Adipocyte (in vitro differentiated cells): ENCODE data around the gene MTCH1.
A peak's percentile ranks its signal among the peaks of the same experiment; 100 is the strongest.

ENCODE experiments used
- DNase-seq: peaks from one replicate; pipeline ENCODE4 v3.0.0-alpha.2; 2015; ENCODE audit warnings: low read depth
- H3K27me3 ChIP-seq: replicated peaks from 2 replicates; pipeline ENCODE4 v1.7.0; 2013; ENCODE audit warnings: mild to moderate bottlenecking, low read length, moderate library complexity; ENCODE audit not compliant: control insufficient read depth, insufficient read depth
- H3K36me3 ChIP-seq: 2 replicates; pipeline ENCODE4 v1.7.0; 2013; ENCODE audit warnings: low read length, mild to moderate bottlenecking, moderate library complexity; ENCODE audit not compliant: control insufficient read depth, insufficient read depth, severe bottlenecking
- H3K4me1 ChIP-seq: 2 replicates; pipeline ENCODE4 v1.7.0; 2013; ENCODE audit warnings: mild to moderate bottlenecking, low read length, moderate library complexity; ENCODE audit not compliant: control insufficient read depth, insufficient read depth
- H3K4me3 ChIP-seq: 2 replicates; pipeline ENCODE4 v1.7.0; 2013; ENCODE audit warnings: mild to moderate bottlenecking, low read length, moderate library complexity
- H3K9ac ChIP-seq: 2 replicates; pipeline ENCODE4 v1.7.0; 2013; ENCODE audit warnings: mild to moderate bottlenecking, low read length, moderate library complexity
- H3K9me3 ChIP-seq: 2 replicates; pipeline ENCODE4 v1.7.0; 2013; ENCODE audit warnings: mild to moderate bottlenecking, low read length, moderate library complexity; ENCODE audit not compliant: control insufficient read depth

MTCH1 gene

GRCh38 chr6:37014667-37015066 is 28.7 kb upstream of the MTCH1 start:
- Histone ChIP-seq H3K9ac (no peak overlapping the region), H3K4me1 (no peaks in the 10 kb centered on the region), H3K9me3 (peaks cover 5% of the 10 kb centered on the region), H3K36me3 (no peaks in the 10 kb centered on the region), H3K27me3 (no peaks in the 10 kb centered on the region), H3K4me3 (no peak overlapping the region)
- no peak for DNase-seq

- H3K36me3 ChIP-seq, result no peaks in the 10 kb centered on the region
- no peak overlapping the region for H3K4me3 ChIP-seq
- DNase-seq, result no peak
- peaks cover 5% of the 10 kb centered on the region for H3K9me3 ChIP-seq
- H3K9ac ChIP-seq, result no peak overlapping the region
- H3K27me3 ChIP-seq, result no peaks in the 10 kb centered on the region
- peaks cover 6% of the 10 kb centered on the region for H3K4me1 ChIP-seq
These were observed 27.8 kb upstream of the MTCH1 start for GRCh38 chr6:37013516-37014491.

- no peaks in the 10 kb centered on the region for H3K27me3 ChIP-seq
- no peaks in the 10 kb centered on the region for H3K36me3 ChIP-seq
- H3K4me1 ChIP-seq, result peaks cover 15% of the 10 kb centered on the region
- H3K9me3 ChIP-seq, result peaks cover 5% of the 10 kb centered on the region
- no peak overlapping the region for H3K4me3 ChIP-seq
- H3K9ac ChIP-seq, result no peak overlapping the region
- DNase-seq, result peak; percentile 47
These were observed 25.8 kb upstream of the MTCH1 start for GRCh38 chr6:37011656-37012378.

- DNase-seq, result no peak
- Histone ChIP-seq H3K27me3 (no peaks in the 10 kb centered on the region), H3K4me1 (peaks cover 15% of the 10 kb centered on the region), H3K4me3 (no peak overlapping the region), H3K9me3 (peaks cover 5% of the 10 kb centered on the region), H3K36me3 (no peaks in the 10 kb centered on the region), H3K9ac (no peak overlapping the region)
These were observed 24.5 kb upstream of the MTCH1 start for GRCh38 chr6:37010402-37010892.

GRCh38 chr6:37008484-37009465 is 22.8 kb upstream of the MTCH1 start:
- no peak for DNase-seq
- peaks cover 5% of the 10 kb centered on the region for H3K9me3 ChIP-seq

GRCh38 chr6:37007340-37008043 is 21.5 kb upstream of the MTCH1 start:
- no peak for DNase-seq
- Histone ChIP-seq H3K4me1 (peaks cover 15% of the 10 kb centered on the region), H3K9ac (no peak overlapping the region), H3K9me3 (peaks cover 5% of the 10 kb centered on the region), H3K4me3 (no peak overlapping the region), H3K36me3 (no peaks in the 10 kb centered on the region), H3K27me3 (peaks cover 3% of the 10 kb centered on the region)

More at GRCh38 chr6:37008484-37009465, 22.8 kb upstream of the MTCH1 start:
- Histone ChIP-seq H3K9ac (no peak overlapping the region), H3K4me3 (peak overlapping the region; percentile 5), H3K27me3 (no peaks in the 10 kb centered on the region), H3K36me3 (no peaks in the 10 kb centered on the region), H3K4me1 (peaks cover 15% of the 10 kb centered on the region)

GRCh38 chr6:37006793-37007339 is 20.9 kb upstream of the MTCH1 start:
- H3K4me3 ChIP-seq, result no peak overlapping the region
- peaks cover 15% of the 10 kb centered on the region for H3K4me1 ChIP-seq
- H3K9me3 ChIP-seq, result peaks cover 5% of the 10 kb centered on the region
- DNase-seq, result peak; percentile 20
- H3K27me3 ChIP-seq, result peaks cover 4% of the 10 kb centered on the region
- H3K36me3 ChIP-seq, result no peaks in the 10 kb centered on the region
- no peak overlapping the region for H3K9ac ChIP-seq

GRCh38 chr6:37005827-37006567 is 20.0 kb upstream of the MTCH1 start:
- DNase-seq, result no peak
- peaks cover 13% of the 10 kb centered on the region for H3K27me3 ChIP-seq
- H3K36me3 ChIP-seq, result no peaks in the 10 kb centered on the region
- no peak overlapping the region for H3K9ac ChIP-seq
- peaks cover 5% of the 10 kb centered on the region for H3K9me3 ChIP-seq
- H3K4me3 ChIP-seq, result no peak overlapping the region
- peaks cover 15% of the 10 kb centered on the region for H3K4me1 ChIP-seq

GRCh38 chr6:37005061-37005810 is 19.2 kb upstream of the MTCH1 start, which contains the start of gene FGD2:
Gene FGD2 (plus strand): TSS chr6:37005655. CDS start chr6:37005818, 163 bp downstream.
- Histone ChIP-seq H3K4me3 (no peak within 1 kb of the TSS), H3K27me3 (peaks cover 17% of the 10 kb centered on the region), H3K4me1 (peaks cover 15% of the 10 kb centered on the region), H3K9me3 (peaks cover 3% of the 10 kb centered on the region), H3K9ac (no peak within 1 kb of the TSS), H3K36me3 (no peaks in the 10 kb centered on the region)
- no peak for DNase-seq
